OCI-LY7 (cell line): ENCODE data around the gene KLHL28. TPM values are rescaled to one million over a fixed set of nuclear protein-coding genes. Genes with fewer than 3 reads are reported as not detected.

Source experiments
- BruUV-seq: library from RNA; stranded (reverse); fragments of 400-500 nt; replicated peaks from 2 replicates; lab custom pipeline; 2021; lab: Mats Ljungman, UMichigan
- CTCF ChIA-PET: fragments of 300-600 bp; sonication (Branson Sonifier 250); formaldehyde crosslinking; loops from one replicate; lab custom pipeline; 2022; ENCODE audit warnings: antibody characterized with exemption; ENCODE audit not compliant: unreplicated experiment; lab: Charles Lee
- POLR2A ChIA-PET: fragments of 300-600 bp; sonication (Branson Sonifier 250); formaldehyde crosslinking; loops from one replicate; lab custom pipeline; 2022; ENCODE audit warnings: antibody characterized with exemption; lab: Charles Lee
- DNase-seq: peaks from one replicate; pipeline ENCODE4 v3.0.0-alpha.2; 2015; ENCODE audit warnings: low spot score
- H2AFZ ChIP-seq: fragments of 200-600 bp; sonication (generic), shearing (Covaris generic); 2 replicates; pipeline ENCODE4 v1.6.1; 2014; ENCODE audit warnings: mild to moderate bottlenecking, antibody characterized with exemption, low read length, moderate library complexity
- H3K27ac ChIP-seq: fragments of 200-600 bp; sonication (generic); 2 replicates; pipeline ENCODE4 v1.5.1; 2014; ENCODE audit warnings: mixed run types, low read depth, mild to moderate bottlenecking, moderate library complexity, low read length, inconsistent platforms; ENCODE audit not compliant: poor library complexity, severe bottlenecking
- H3K36me3 ChIP-seq: fragments of 200-600 bp; sonication (generic); 2 replicates; pipeline ENCODE4 v1.6.1; 2014; ENCODE audit warnings: mild to moderate bottlenecking, antibody characterized with exemption, low read length, moderate library complexity, mixed read lengths; ENCODE audit not compliant: insufficient read depth
- H3K4me1 ChIP-seq: fragments of 200-600 bp; sonication (generic); 2 replicates; pipeline ENCODE4 v1.5.1; 2014; ENCODE audit warnings: mild to moderate bottlenecking, low read length; ENCODE audit not compliant: insufficient read depth, poor library complexity, severe bottlenecking
- H3K4me2 ChIP-seq: fragments of 200-600 bp; sonication (generic); 2 replicates; pipeline ENCODE4 v1.6.1; 2014; ENCODE audit warnings: mild to moderate bottlenecking, low read length
- H3K4me3 ChIP-seq: fragments of 200-600 bp; sonication (generic); 2 replicates; pipeline ENCODE4 v1.5.1; 2014; ENCODE audit warnings: mild to moderate bottlenecking, low read depth, low read length; ENCODE audit not compliant: poor library complexity, severe bottlenecking
- H3K79me2 ChIP-seq: fragments of 200-600 bp; sonication (generic); 2 replicates; pipeline ENCODE4 v1.6.1; 2016; ENCODE audit warnings: low read depth, mild to moderate bottlenecking, low read length, moderate library complexity, mixed read lengths; ENCODE audit not compliant: insufficient read depth
- H3K9me2 ChIP-seq: fragments of 200-600 bp; sonication (generic); 2 replicates; pipeline ENCODE4 v1.6.1; 2016; ENCODE audit warnings: mild to moderate bottlenecking, low read length, mixed read lengths; ENCODE audit not compliant: insufficient read depth
- H3K9me3 ChIP-seq: fragments of 200-600 bp; sonication (generic); 2 replicates; pipeline ENCODE4 v1.6.1; 2014; ENCODE audit warnings: mild to moderate bottlenecking, mixed run types, low read length, mixed read lengths
- H4K20me1 ChIP-seq: fragments of 200-600 bp; sonication (generic); 2 replicates; pipeline ENCODE4 v1.6.1; 2014; ENCODE audit warnings: mild to moderate bottlenecking, antibody characterized with exemption, low read length, moderate library complexity, mixed read lengths; ENCODE audit not compliant: insufficient read depth
- CTCF ChIP-seq: fragments of 200-600 bp; sonication (generic); conservative IDR thresholded peaks from 2 replicates; pipeline ENCODE4 v1.5.1; 2014; ENCODE audit warnings: mild to moderate bottlenecking, antibody characterized with exemption, low read length, moderate library complexity, mixed read lengths
- EZH2phosphoT487 ChIP-seq: fragments of 200-600 bp; sonication (generic); IDR thresholded peaks from 2 replicates; pipeline ENCODE4 v1.6.1; 2018; ENCODE audit warnings: low read depth, borderline replicate concordance, mild to moderate bottlenecking, mixed run types, antibody characterized with exemption, low read length, moderate library complexity, mixed read lengths
- intact Hi-C: fragments of 100-400 bp; cut with micrococcal nuclease; formaldehyde crosslinking; loops from one replicate; pipeline ENCODE4 v1.10.0; 2022; ENCODE audit not compliant: unreplicated experiment
- total RNA-seq, 2 experiments: library from RNA; depleted of rRNA in 1 of 2; stranded (reverse); fragments of >200 nt in 1 of 2; shearing (Covaris generic) in 1 of 2; gene quantifications; 2 replicates each; pipeline ENCODE4 v1.2.3, GENCODE V29; 2014 to 2022

KLHL28 gene
- total RNA-seq, 2 experiments from 2014 or later: 10.6 to 11.9 TPM

- intact Hi-C loops: no loop called here
Measured at GRCh38 chr14:44886860-44887595, 74.7 kb downstream of the KLHL28 start.

GRCh38 chr14:44880791-44881190 is 81.0 kb downstream of the KLHL28 start:
- POLR2A ChIA-PET: interaction anchor here (0.7 kb wide), 3 partner anchors 306 to 1012 kb away, joined by 4 to 8 read pairs (median 5); no protein-coding TSS in a partner anchor
- no peak overlapping the region for H3K4me2 ChIP-seq
- TF ChIP-seq EZH2phosphoT487 (no peak), CTCF (no peak)
- H3K27ac ChIP-seq: no peak overlapping the region
- H3K36me3 ChIP-seq: no peaks in the 10 kb centered on the region
- H3K4me3 ChIP-seq: no peak overlapping the region
- H3K9me2 ChIP-seq: no peaks in the 10 kb centered on the region
- CTCF ChIA-PET: no interaction called here
- DNase-seq: no peak
- intact Hi-C loops: no loop called here
- no peaks in the 10 kb centered on the region for H3K4me1 ChIP-seq
- H3K9me3 ChIP-seq: peaks cover 14% of the 10 kb centered on the region
- no peak overlapping the region for H2AFZ ChIP-seq
- BruUV-seq: no TSS peak
- H3K79me2 ChIP-seq: no peaks in the 10 kb centered on the region
- H4K20me1 ChIP-seq: no peaks in the 10 kb centered on the region

More at GRCh38 chr14:44886860-44887595, 74.7 kb downstream of the KLHL28 start:
- peaks cover 4% of the 10 kb centered on the region for H3K4me1 ChIP-seq
- no peak overlapping the region for H3K4me2 ChIP-seq
- H3K79me2 ChIP-seq: no peaks in the 10 kb centered on the region
- H4K20me1 ChIP-seq: no peaks in the 10 kb centered on the region
- DNase-seq: no peak
- TF ChIP-seq EZH2phosphoT487 (no peak), CTCF (no peak)
- H3K9me2 ChIP-seq: no peaks in the 10 kb centered on the region
- no peak overlapping the region for H3K27ac ChIP-seq
- H3K9me3 ChIP-seq: peaks cover 12% of the 10 kb centered on the region
- no TSS peak for BruUV-seq
- no peaks in the 10 kb centered on the region for H3K36me3 ChIP-seq
- H2AFZ ChIP-seq: no peak overlapping the region
- POLR2A ChIA-PET: no interaction called here
- no peak overlapping the region for H3K4me3 ChIP-seq
- CTCF ChIA-PET: no interaction called here

Other genes starting within 250 kb of the KLHL28 start
- 11.4 and 12.4 TPM in 2 replicates for gene TOGARAM1, start 243 bp upstream of the KLHL28 start, total RNA-seq (2014; rRNA removed; shearing (Covaris generic))
- 11.6 and 14.2 TPM in 2 replicates for gene TOGARAM1, start 243 bp upstream of the KLHL28 start, total RNA-seq (2022)
- gene PRPF39, start 122.2 kb upstream of the KLHL28 start, total RNA-seq (2014; rRNA removed; shearing (Covaris generic)): 39.5 and 43.5 TPM in 2 replicates
- 41.8 and 47.8 TPM in 2 replicates for gene PRPF39, start 122.2 kb upstream of the KLHL28 start, total RNA-seq (2022)
- 22.4 and 24.2 TPM in 2 replicates for gene FKBP3, start 172.5 kb upstream of the KLHL28 start, total RNA-seq (2014; rRNA removed; shearing (Covaris generic))
- 41.1 and 44.3 TPM in 2 replicates for gene FKBP3, start 172.5 kb upstream of the KLHL28 start, total RNA-seq (2022)
- gene FANCM, start 174.0 kb upstream of the KLHL28 start, total RNA-seq (2014; rRNA removed; shearing (Covaris generic)): 22.2 and 23.4 TPM in 2 replicates
- 24.0 and 27.7 TPM in 2 replicates for gene FANCM, start 174.0 kb upstream of the KLHL28 start, total RNA-seq (2022)